ENCODE data around the gene PLXDC1. TPM values are rescaled to one million over a fixed set of nuclear protein-coding genes. Genes with fewer than 3 reads are reported as not detected.
A peak's percentile ranks its signal among the peaks of the same experiment; 100 is the strongest.
"Not testable (repeated sequence)": the region's sequence is repeated elsewhere in the genome, so short reads cannot be mapped to it uniquely, and the experiment has no call there.

Gene PLXDC1
- total and polyA plus RNA-seq, 2 of the 13 experiments (the other 11 are each of a cell fraction or from before 2014, with no cell fraction given), result not detected

GRCh38 chr17:39026980-39027451 is 124.4 kb downstream of the PLXDC1 start:
- H3K79me2 ChIP-seq (ENCODE audit: insufficient read depth, low read length), result no peaks in the 10 kb centered on the region
- DNase-seq (ENCODE audit: low spot score) (no peak), FAIRE-seq (no peak), ATAC-seq (peak; percentile 73)
- H3K9me3 ChIP-seq (ENCODE audit: low read length), result no peaks in the 10 kb centered on the region
- no TSS peak for BruUV-seq (replicated peaks)
- intact Hi-C loops (cut with micrococcal nuclease; ENCODE audit: unreplicated experiment), result no loop called here
- peak overlapping the region in 1 of 3 experiments; percentile 17; a peak in 1 of 6 replicates for H3K4me3 ChIP-seq (replicated peaks in 1 of 3; ENCODE audit: insufficient read depth in 1 of 3, low read depth in 2 of 3, low read length in 3 of 3)
- TF ChIP-seq ZNF709 (CRISPR knock-in tag; IDR thresholded peaks at IDR 0.05), result no peak
- TF ChIP-seq ZNF800 (CRISPR knock-in tag; IDR thresholded peaks at IDR 0.05), result peak; percentile 54; the same call in 1 of the 2 replicates
- H3K36me3 ChIP-seq (replicated peaks in 1 of 2; ENCODE audit: control insufficient read depth in 1 of 2, insufficient read depth in 2 of 2, low read length in 2 of 2), result no peaks in the 10 kb centered on the region
- CTCF ChIA-PET (ENCODE audit: low intra/inter-chr PET ratio, low total read pairs), result no interaction called here
- H4K20me1 ChIP-seq (ENCODE audit: insufficient read depth, low read length), result no peaks in the 10 kb centered on the region
- WGBS (ENCODE audit: low lambda C conversion rate), result 12% methylated on average over 21 of the region's 26 CpGs
- H3K27me3 ChIP-seq (ENCODE audit: control insufficient read depth in 1 of 2, insufficient read depth in 2 of 2, low read length in 2 of 2), result peaks cover 9 to 29% of the 10 kb centered on the region in 2 experiments; a peak in 3 of 5 replicates
- no peak overlapping the region for H3K9ac ChIP-seq (ENCODE audit: insufficient read depth, low read depth, low read length)
- no peak overlapping the region for H2AFZ ChIP-seq (ENCODE audit: low read length)
- H3K4me2 ChIP-seq (ENCODE audit: low read depth, low read length), result 0 out of 2 replicates have a peak overlapping the region, but pooled peaks have one; percentile 23
- POLR2A ChIA-PET, result no interaction called here
- 0 out of 2 replicates have a peak, but pooled peaks cover 8% of the 10 kb centered on the region for H3K4me1 ChIP-seq (ENCODE audit: insufficient read depth, low read length)
- no peak overlapping the region for H3K27ac ChIP-seq (ENCODE audit: extremely low read length, insufficient read depth, low read length)
- in situ Hi-C loops (cut with HindIII; ENCODE audit: extremely low pct_ligation_motif_present, low pct_unique_long_range_greater_than_20kb), result no loop called here

- H3K27ac ChIP-seq (ENCODE audit: extremely low read length, insufficient read depth, low read length); H3K4me3 ChIP-seq (replicated peaks in 1 of 3; ENCODE audit: insufficient read depth in 1 of 3, low read depth in 2 of 3, low read length in 3 of 3); H3K9ac ChIP-seq (ENCODE audit: insufficient read depth, low read depth, low read length); H3K4me1 ChIP-seq (ENCODE audit: insufficient read depth, low read length); POLR2A ChIA-PET; H4K20me1 ChIP-seq (ENCODE audit: insufficient read depth, low read length); ATAC-seq; H3K79me2 ChIP-seq (ENCODE audit: insufficient read depth, low read length); CTCF ChIA-PET (ENCODE audit: low intra/inter-chr PET ratio, low total read pairs); BruUV-seq (replicated peaks); H3K4me2 ChIP-seq (ENCODE audit: low read depth, low read length); intact Hi-C loops (cut with micrococcal nuclease; ENCODE audit: unreplicated experiment); FAIRE-seq; in situ Hi-C loops (cut with HindIII; ENCODE audit: extremely low pct_ligation_motif_present, low pct_unique_long_range_greater_than_20kb); H2AFZ ChIP-seq (ENCODE audit: low read length); H3K36me3 ChIP-seq (replicated peaks in 1 of 2; ENCODE audit: control insufficient read depth in 1 of 2, insufficient read depth in 2 of 2, low read length in 2 of 2); DNase-seq (ENCODE audit: low spot score); H3K9me3 ChIP-seq (ENCODE audit: low read length): not testable (repeated sequence)
- WGBS (ENCODE audit: low lambda C conversion rate), result 64% methylated on average over 13 of the region's 13 CpGs
- peaks cover 9 to 29% of the 10 kb centered on the region in 2 experiments; a peak in 3 of 5 replicates for H3K27me3 ChIP-seq (ENCODE audit: control insufficient read depth in 1 of 2, insufficient read depth in 2 of 2, low read length in 2 of 2)
These were observed 125.1 kb downstream of the PLXDC1 start for GRCh38 chr17:39026346-39026745.
